HCT116 (cell line): ENCODE results near the gene ESR2.

Source experiments
- CTCF ChIP-seq, 3 experiments: fragments of 200-600 bp in 1 of 3; sonication (generic) in 1 of 3; IDR thresholded peaks in 2 of 3; conservative IDR thresholded peaks in 1 of 3; 2 replicates each; pipeline ENCODE4 v1.5.1; 2012 to 2017; ENCODE audit warnings: low read depth in 2 of 3, low read length in 2 of 3, antibody characterized with exemption in 1 of 3, borderline replicate concordance in 1 of 3, control low read depth in 1 of 3, mild to moderate bottlenecking in 1 of 3, mixed read lengths in 1 of 3, mixed run types in 1 of 3, moderate library complexity in 1 of 3; ENCODE audit not compliant: insufficient read depth in 1 of 3
- EGR1 ChIP-seq: IDR thresholded peaks from 2 replicates; pipeline ENCODE4 v1.6.1; 2012; ENCODE audit warnings: low read depth
- POLR2A ChIP-seq: IDR thresholded peaks from 2 replicates; pipeline ENCODE4 v1.7.0; 2011; ENCODE audit warnings: borderline replicate concordance; ENCODE audit not compliant: insufficient read depth, insufficient read length; ENCODE audit errors: extremely low read depth
- POLR2AphosphoS5 ChIP-seq: IDR thresholded peaks from 2 replicates; pipeline ENCODE4 v1.6.1; 2011; ENCODE audit warnings: mild to moderate bottlenecking, low read depth, low read length, moderate library complexity
- ZBTB33 ChIP-seq: IDR thresholded peaks from 2 replicates; pipeline ENCODE4 v1.6.1; 2011; ENCODE audit warnings: mild to moderate bottlenecking, low read length, moderate library complexity; ENCODE audit not compliant: insufficient replicate concordance; ENCODE audit errors: extremely low read depth

DNA sequence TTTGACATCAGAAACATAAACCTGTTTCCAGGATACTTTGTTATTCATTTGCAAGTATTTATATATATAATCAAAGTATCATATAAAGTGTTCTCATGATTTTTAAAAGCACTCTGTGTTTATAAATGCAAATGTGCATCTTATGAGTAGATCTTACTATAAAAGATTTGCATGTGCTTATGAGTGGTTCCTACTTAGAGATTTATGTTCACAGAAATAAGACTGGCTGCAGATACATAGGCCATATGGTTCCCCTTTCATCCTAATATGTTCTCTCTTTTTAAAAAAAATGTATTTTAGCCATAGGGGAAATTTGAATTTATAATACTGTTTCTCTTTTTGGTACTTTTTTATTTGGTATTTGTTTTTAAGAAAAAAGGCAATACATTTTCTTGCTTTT, 174.2 kb downstream of the ESR2 start:
- no peak for TF ChIP-seq CTCF (IDR thresholded peaks at IDR 0.05 in 2 of 3, conservative IDR thresholded peaks at IDR 0.05 in 1 of 3; ENCODE audit: borderline replicate concordance in 1 of 3, insufficient read depth in 1 of 3, low read depth in 2 of 3, low read length in 2 of 3)
- TF ChIP-seq EGR1 = no peak
- no peak for TF ChIP-seq POLR2A
- no peak for TF ChIP-seq POLR2AphosphoS5
- TF ChIP-seq ZBTB33 = no peak
